HS-27A (cell line): Measurements from ENCODE around the gene ADAM22.
"Not testable (repeated sequence)": the region's sequence is repeated elsewhere in the genome, so short reads cannot be mapped to it uniquely, and the experiment has no call there.

Experiments
- DNase-seq: peaks from one replicate; pipeline ENCODE4 v3.0.0-alpha.2; 2012; ENCODE audit warnings: low read depth, missing footprints

Gene ADAM22

DNA sequence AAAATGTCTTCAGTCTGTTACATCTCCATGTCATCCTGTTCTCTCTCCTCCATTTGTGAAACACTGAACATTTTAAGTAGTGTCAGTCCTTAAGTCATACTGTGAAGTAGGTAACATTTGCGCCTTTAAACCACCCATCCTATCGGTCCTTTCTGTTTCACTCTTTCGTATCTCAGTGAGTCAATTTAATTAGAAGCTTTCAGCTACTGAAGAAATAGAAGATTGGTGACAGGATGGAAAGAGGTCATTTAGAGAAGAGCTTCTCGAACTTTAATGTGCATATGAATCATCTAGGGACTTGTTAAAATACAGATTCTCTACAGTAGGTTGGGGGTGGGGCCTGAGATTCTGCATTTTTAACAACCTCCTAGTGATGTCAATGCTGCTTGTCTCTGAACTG is 172.4 kb downstream of the ADAM22 start:
- DNase-seq = no peak

DNA sequence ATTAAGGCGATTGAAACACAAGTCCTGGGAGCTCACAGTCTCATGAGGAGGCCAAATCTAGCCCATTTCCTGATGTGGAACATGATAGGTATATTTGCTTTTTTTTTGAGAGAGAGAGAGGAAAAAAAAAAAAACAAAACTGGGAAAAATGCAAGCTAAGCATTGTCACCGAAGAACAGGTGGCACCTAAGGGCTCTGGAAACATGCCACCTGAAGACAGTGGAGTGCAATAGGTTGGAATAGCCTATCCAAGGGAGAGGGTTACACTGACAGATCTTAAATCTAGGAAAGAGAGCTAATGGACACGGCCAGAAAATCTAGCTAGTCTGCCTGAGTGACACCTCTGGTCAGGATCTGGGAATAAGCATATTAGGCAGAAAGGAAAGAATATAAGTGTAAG is 175.6 kb downstream of the ADAM22 start:
- no peak for DNase-seq

DNA sequence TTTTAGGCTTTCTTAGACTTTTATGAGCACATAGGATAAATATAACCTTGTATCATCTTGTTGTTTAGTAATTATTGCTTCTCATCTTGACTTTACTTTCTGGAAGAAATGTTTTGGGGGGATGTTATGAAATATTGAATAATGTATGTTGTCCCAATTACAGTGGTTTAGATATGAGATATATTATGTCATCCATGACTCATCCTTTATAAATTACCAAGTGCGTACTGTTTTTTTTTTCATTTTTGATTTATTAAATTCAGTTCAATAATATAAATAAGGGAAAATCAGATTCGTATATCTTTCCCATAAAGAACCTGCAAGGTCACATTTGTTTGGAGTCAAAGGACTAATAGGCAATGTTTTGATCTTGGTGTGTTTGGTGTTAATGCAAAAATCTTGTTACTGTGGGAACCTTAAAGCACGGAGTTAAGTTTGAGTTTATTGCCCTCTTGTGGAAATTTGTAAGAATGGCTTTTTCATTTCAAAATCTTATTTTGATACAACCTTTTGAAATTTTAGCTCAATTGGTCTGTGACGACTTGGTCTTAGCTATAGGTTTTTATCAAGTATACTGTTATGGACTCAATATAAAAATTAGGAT is 177.2 kb downstream of the ADAM22 start:
- DNase-seq = peak; percentile 4

DNA sequence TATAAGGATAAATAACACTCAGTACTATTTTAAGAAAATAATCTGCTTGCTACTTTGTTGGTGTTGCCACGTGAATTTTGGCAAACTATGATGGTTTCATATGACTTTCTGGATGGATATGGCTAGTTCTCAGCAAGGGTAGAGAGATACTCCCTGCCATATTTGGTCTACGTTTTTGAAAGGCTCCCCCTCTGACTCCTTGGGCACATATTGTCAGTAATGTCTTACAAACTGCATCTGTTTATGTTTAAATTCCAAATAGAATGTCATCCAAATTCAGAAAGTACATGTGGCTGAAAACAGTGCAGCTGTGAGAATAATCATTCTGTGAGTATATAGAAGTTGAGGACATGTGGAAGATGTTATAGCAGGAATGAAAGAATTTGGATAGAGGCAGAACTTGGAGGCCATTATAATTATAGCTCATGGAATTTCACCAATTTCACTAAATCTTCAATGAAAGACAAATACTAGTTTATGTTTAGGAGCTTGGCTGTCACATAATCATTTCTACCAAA is 178.0 kb downstream of the ADAM22 start:
- no peak for DNase-seq

DNA sequence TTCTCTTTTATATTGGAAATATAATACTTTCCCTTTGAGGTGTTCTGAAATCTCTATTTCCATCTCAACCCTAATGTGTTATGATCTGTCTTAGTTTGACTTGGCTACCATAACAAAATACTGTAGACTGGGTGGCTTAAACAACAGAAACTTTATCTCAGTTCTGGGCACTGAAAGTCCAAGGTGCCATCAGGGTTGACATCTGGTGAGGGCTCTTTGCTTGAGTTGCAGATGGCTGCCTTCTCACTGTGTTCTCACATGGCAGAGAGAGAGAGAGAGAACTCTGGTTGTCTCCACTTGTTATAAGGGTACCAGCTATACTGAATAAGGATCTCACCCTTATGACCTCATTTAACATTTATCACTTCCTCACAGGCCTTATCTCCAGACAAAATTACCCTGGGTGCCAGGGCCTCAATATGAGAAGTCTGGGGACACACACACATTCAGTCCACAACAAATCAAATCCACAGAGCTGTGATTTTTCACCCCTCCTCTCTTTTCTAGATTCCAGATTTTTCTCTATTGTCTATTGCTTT is 181.3 kb downstream of the ADAM22 start:
- no peak for DNase-seq

DNA sequence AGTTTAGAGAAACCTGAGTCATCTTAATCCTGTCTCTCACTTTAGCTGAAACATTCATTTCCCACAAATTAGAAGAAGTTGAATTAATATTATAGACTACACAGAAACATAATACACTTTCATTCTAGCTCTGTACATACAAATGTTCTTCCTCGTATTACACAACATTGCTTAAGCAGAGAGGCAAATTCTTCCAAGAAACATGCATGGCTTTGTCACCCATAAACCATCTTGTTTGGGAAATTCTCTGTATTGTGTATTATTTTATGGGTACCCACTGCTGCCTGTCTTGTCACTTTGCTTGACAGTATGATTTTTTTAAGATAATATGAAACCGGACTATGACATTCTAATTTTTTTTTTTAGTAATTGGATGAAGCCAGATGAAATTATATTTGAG is 181.8 kb downstream of the ADAM22 start:
- DNase-seq = no peak

DNA sequence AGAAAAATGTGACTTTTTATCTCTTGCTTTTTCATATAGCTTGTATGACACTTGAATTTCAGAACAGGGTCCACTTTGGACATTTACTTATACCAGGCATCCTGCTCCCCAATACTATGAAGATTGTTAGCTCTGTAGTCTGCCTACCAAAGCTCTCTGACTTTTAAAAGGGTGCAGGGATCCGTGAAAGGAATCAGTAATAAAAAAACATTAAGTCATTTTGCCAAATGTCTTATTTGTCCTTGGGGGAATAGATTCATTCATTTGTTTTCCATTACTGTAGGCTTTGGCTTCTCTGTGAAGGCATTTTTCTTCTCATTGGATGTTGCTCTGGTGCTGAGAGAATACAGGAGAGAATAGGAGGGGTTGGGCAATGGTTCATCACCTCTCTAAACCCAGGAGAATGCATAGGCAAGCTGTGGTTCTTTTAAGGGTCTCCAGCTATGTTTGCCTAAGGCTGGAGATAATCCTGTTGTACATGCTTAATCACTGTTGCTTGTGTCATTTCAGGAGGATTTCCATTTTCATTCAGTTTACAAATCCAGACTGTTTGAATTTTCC is 182.3 kb downstream of the ADAM22 start:
- DNase-seq = no peak

DNA sequence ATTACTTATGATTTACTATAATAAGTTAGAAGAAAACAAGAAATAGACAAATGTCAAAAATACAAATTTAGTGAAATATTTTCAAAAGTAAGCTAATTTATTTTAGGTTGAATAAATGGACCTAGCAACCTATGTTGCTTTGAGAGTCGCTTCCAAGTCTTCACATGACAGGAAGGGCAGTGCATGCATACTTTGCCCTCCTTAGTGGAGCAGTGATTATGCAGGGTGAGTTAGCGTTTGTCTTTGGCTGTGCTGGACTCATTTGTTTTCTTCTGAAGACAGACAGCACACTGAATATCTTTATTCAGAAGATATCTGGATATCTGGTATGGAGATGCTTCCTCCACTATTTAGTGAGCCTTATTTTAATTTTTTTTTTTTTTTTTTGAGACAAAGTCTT is 183.3 kb downstream of the ADAM22 start:
- no peak for DNase-seq

DNA sequence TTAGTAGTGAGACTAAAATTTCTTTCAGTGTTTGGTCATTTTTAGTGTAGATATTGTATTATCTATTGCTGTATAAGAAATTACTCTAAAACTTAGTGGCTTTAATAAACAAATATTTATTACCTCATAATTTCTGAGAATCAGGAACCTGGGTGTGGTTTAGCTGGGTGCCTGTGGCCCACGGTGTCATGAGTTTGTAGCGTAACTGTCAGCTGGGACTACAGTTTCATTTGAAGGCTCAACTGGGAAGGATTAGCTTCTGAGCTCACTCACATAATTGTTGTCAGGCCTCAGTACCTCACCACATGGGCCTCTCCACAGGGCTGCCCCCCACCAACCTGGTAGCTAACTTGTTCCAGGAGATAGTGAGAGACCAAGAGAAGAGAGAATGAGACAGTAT is 187.3 kb downstream of the ADAM22 start:
- no peak for DNase-seq

DNA sequence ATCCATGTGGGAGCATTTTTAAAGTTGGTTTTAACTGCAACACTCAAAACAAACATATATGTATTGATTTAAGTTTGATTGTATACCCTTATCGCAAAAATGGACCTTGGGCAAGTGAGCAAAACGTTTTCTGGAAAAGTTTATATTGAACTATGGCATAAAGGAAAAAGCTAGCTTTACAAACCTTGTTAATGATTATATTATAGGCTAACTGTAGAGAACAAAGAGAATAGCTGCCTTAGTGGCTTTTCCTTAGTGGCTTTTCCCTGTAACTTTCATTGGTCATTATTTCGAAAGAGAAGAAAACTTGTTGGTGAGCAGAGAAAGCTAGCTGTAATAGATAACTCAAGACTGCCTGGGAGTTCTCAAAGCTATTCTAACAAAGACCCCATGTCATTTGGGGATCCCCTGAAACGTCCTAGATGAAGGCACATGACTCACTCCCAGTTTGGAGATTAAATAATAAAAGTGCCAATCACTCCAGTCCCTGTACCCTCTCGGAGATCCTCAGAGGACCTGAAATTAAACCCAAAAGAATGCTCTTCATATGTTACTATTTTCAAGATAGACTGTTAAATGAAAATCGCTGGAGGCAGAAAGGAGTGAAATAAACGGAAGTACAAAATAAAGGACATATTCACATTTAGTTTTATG is 193.7 kb downstream of the ADAM22 start:
- DNase-seq = no peak

DNA sequence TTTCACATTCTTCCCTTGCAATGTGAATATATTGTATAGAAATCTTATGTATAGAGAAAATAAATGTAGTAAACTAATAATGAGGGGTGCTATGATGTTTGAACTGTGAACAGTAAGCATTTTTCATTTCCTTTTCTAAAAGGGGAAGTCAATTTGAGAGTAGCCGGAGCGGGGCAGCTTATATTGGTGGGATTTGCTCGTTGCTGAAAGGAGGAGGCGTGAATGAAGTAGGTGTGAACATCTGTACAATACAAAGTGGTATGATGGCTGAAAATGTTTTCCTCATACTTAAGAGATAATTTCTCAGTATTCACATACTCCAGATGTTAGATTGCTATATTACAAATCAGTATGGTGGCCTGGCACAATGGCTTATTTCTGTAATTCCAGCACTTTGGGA is 198.7 kb downstream of the ADAM22 start:
- no peak for DNase-seq

DNA sequence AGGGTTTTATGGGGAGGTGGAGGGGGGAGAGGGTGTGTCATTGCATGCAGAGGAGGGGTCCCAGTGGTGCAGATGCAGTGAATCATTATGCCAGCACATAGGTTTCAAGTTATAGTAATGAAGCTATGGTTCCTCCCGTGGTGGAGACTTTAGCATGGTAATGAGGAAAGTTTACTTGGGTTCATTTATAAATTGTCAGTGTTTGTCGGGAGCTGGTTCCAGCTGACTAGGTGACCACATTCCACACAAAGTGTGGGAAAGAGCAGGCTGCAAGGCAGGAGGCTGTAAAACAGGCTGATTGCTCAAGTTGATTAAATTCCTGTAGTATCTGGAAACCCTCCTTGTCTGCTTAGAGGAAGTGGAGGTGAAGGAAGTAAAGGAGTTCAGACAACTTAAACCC is 206.9 kb downstream of the ADAM22 start:
- DNase-seq = no peak

DNA sequence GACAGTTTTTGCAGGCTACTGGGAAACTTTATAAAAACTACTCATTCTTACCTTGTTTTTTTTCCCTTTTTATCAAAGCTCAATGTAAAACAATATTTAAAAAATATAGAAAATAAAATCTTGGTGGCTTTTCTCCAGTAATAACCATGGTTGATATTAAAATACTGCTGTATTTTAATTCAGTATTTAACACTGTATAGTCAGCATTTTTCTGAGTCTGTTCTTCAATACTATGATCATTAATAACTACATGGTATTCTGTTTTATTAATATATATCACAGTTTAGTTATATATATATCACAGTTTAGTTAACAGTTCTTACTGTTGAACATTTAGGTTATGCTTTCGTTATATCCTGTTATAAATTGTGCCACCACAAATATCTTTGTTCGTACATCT is 207.4 kb downstream of the ADAM22 start:
- DNase-seq = no peak

DNA sequence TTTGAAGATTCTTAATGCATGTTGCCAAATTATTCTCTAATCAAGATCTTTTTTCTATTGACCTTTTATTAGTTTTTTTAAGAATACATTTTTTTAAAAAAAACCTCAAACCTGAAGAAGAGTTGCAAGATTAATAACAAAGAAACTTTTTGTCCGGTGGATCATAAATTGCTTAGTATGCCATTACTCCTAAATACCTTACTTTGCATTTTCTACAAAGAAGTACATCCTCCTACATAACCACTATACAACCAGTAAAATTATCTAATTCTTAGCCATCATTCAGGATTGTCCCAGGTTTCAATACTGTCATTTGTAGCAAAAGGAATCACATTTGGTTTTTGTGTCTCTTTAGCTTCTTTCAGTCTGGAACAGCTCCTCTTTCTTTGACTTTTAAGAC is 207.9 kb downstream of the ADAM22 start:
- no peak for DNase-seq

DNA sequence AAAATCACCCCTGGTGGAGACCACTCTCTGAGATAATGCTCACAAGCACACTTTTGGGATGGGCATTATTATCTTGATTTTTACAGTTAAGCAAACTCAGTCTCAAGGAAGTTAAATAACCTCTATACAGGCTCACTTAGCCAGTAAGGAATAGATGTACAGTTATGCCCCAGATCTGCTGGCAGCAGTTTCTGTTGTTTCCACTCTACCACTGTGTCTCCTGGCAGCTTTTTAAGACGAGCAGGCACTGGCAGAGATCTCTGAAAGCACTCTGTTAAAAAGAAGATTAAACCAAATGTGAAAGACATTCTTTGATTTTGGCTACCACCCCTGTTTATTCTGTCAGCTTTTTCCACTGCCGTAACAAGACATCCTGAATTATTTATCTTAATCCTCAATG is 212.6 kb downstream of the ADAM22 start:
- no peak for DNase-seq

DNA sequence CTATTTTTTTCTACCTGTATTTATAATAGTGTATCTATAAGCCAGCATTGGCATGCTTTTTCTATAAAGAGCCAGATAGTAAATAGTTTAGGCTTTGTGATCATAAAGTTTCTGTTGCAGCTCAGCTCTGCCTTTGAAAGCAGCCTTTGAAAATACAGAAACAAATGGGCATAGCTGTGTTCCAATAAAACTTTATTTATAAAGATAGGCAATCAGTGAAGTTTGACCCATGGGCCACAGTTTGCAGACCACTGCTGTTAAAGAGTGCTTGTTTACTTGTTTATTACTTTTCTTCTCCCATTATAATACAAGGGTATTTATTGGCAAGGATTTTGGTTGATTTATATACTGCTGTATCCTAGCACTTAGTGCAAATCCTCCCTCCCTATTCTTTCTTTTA is 213.3 kb downstream of the ADAM22 start:
- no peak for DNase-seq

DNA sequence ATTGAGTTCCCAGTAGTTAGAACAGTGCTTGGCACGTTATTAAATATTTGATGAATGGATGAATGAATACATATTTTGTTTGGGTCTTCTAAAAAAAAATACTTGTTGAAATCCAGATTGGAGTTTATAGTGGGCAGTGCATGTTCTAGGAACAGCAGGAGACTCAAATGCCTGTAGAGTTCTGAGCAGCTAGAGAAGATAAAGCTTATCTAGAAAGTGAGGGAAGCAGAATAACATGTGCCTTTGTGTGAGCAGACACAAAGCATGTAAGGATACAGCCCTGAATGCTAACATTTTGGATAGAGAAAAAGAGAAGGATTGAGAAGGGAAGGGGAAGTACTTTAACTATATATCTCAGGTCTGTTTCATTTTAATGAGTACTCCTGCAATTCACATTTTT is 213.9 kb downstream of the ADAM22 start:
- no peak for DNase-seq

DNA sequence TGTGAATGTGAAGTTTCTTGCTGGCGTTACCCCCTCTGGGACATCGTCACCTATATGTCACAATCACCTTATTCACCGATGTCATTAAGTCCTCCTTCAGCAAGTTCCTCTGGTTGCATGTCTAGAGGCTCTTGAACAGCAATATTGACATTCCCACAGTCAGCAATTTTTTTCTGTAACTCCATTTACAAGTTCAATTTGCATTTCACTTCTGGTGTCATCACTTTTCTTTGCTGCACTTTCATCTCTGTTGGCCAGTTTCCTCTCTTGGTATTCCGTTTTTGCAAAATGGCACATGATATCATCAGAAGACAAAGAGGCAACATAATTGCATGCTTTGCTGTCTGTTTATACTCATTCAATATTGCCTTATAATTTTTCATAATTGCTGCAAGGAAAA is 216.0 kb downstream of the ADAM22 start:
- DNase-seq = no peak

DNA sequence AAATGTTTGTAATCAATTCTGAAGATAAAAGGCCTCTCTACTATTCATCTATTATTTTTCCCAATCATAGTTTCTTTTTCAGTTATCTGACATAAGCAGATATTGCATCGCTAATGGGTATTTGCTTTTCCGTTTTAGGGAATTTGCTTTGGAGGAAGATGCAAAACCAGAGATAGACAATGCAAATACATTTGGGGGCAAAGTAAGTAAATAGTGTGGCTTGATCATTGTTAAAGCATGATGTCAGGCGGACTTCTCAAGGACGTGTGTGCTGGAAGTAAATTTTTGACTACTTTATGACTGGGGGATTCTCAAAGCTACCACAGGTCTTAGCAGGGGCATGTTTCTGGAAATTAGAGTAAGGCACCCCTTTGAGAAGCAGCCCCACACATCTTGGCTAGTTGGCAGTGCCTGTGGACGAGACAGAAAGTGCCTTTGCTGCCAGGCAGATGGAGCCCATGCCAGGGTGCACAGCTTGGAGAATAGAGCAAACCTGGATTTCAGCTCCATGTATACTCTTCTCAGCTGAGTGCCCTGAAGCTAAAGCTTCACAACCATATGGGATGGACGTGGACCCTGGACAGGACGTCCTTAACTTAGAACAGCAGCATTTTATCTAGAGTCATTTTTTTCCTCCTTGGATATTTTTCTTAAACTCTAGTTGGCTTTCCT is 217.2 kb downstream of the ADAM22 start:
- no peak for DNase-seq

DNA sequence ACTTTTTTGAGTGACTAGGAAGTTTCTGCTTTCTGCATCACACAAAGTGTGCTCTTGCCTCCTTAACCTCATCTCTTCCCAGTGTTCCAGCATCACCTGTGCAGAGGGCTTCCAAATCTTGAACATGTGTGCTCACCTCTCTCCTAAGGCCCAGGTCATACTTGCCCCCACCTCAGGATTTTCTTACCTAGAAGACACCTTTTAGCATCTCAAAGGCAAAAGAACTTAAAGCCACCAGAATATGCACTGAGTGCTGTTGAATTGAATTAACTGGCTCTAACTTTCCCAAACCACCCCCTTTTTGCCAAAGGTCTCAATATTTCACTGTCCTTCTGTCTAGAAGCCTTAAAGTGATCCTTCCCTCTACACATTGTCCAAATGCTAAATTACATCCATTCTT is 219.3 kb downstream of the ADAM22 start:
- no peak for DNase-seq

DNA sequence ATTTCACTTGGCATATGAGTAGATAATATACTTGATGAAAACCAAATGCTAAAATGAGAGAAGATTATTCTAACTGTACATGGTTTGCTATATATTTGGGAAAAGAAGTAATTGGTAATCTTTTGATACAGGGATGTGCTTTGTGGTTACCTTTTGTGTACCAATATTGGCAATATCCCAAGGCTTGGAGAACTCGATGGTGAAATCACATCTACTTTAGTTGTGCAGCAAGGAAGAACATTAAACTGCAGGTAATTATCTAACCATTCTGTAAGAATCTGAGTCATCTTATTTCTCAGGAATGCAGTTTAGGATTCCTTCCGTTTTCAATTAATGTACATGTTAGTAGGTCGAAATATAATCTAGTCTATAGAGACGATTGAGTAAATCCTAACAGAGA is 221.7 kb downstream of the ADAM22 start:
- no peak for DNase-seq

DNA sequence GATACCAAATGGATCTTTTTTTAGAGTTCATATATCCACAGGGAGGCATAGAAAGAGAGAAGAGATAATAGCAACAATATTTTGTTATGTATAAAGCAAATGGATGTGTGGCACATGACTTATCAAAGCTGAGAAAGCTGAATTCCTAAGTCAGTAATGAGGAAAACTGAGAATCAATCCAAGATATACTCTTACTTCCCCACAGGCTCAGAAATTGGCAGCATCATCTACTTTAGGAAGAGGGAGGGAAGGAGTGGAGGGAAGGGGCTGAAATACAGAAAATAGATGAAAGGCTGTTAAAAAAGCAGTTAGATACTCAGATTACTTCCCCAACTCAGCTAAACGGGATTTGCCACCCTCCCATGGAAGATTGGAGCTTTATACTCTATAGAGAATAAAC is 222.3 kb downstream of the ADAM22 start:
- no peak for DNase-seq

DNA sequence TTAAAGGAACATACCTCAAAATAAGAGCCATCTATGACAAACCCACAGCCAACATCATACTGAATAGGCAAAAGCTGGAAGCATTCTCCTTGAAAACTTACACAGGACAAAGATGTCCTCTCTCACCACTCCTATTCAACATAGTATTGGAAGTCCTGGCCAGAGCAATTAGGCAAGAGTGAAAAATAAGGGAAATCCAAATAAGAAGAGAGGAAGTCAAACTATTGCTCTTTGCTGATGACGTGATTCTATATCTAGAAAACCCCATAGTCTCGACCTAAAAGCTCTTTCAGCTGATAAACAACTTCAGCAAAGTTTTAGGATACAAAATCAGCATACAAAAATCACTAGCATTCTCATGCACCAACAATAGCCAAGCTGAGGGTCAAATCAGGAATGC is 225.7 kb downstream of the ADAM22 start:
- not testable (repeated sequence) for DNase-seq
